Psoas muscle (tissue), 8 donors: ENCODE data around the gene ZNF385B. TPM values are rescaled to one million over a fixed set of nuclear protein-coding genes. Genes with fewer than 3 reads are reported as not detected.

Experiments
- ATAC-seq, 4 donors: fragments of 200-7000 bp; cut with Tn5 transposase; one replicate each; pipeline ENCODE4 v1.9.1; 2020; ENCODE audit warnings: moderate library complexity in 3 of 4, mild to moderate bottlenecking in 2 of 4
- DNase-seq, 2 donors: peaks; one replicate each; pipeline ENCODE4 v3.0.0-alpha.2; 2020
- H3K27ac ChIP-seq: fragments of 200-600 bp; one replicate; pipeline ENCODE4 v1.8.0; 2022
- H3K27me3 ChIP-seq, 3 donors: fragments of 200-600 bp in 1 of 3; one replicate each; pipeline versions ENCODE4 v1.6.1 to v1.8.0; 2013 to 2022; ENCODE audit warnings: low read length in 2 of 3, mild to moderate bottlenecking in 2 of 3, moderate library complexity in 1 of 3; ENCODE audit not compliant: insufficient read depth in 3 of 3
- H3K36me3 ChIP-seq, 2 donors: fragments of 200-600 bp in 1 of 2; one replicate each; pipeline versions ENCODE4 v1.6.1 to v1.8.0; 2013 to 2022; ENCODE audit warnings: low read depth in 1 of 2, mild to moderate bottlenecking in 1 of 2, moderate library complexity in 1 of 2; ENCODE audit not compliant: insufficient read depth in 1 of 2
- H3K4me1 ChIP-seq: fragments of 200-600 bp; one replicate; pipeline ENCODE4 v1.8.0; 2022
- H3K4me3 ChIP-seq: fragments of 200-600 bp; one replicate; pipeline ENCODE4 v1.8.0; 2022; ENCODE audit warnings: mild to moderate bottlenecking
- H3K9me3 ChIP-seq: fragments of 200-600 bp; one replicate; pipeline ENCODE4 v1.8.0; 2022
- WGBS, 3 donors: extraction: QIAGEN DNeasy Blood & Tissue Kit; methylation state at CpG; one replicate each; pipeline versions ENCODE4 v1.1.6 to v1.1.7; 2013; 5-methylcytosine and 5-hydroxymethylcytosine counted together
- intact Hi-C, 2 donors: fragments of 100-400 bp; cut with DNase I; formaldehyde crosslinking; loops; one replicate each; pipeline versions ENCODE4 v1.11.0 to v1.14.2; 2022
- polyA plus RNA-seq, 3 donors: library from polyadenylated mRNA; stranded (reverse); fragments of 200-250 nt; gene quantifications; one replicate each; pipeline ENCODE4 v1.2.3, GENCODE V29; 2013
- total RNA-seq, 4 donors: library from RNA; stranded (reverse); fragmentation: NEBNext Ultra II Directional in 2 of 4; extraction: Animal tissue kit (Norgen Biotek cat#: 25700) in 2 of 4; gene quantifications; one replicate each; pipeline versions ENCODE4 v1.2.1 to v1.2.4, GENCODE V29; 2021 to 2023
- TF ChIP-seq, protein P1 (sequence below): fragments of 200-600 bp; IDR thresholded peaks from one replicate; pipeline ENCODE4 v1.8.0; 2022; ENCODE audit warnings: antibody characterized with exemption
- donor health status: healthy with polysubstance abuse.
- donor health status: DM: no; HTN: no; CAD: no; lungs with moderate emphysema.
- donor health status: Bipolar disorder and iron deficiency.
- donor health status: healthy.
- donor health status: DM: yes; HTN: yes; CAD: no.
- donor health status: DM: no; HTN: no; CAD: no.
- donor health status: DM: no; HTN: no; CAD: no.
- donor health status: DM: yes; HTN: yes; CAD: no.

Gene ZNF385B
- total and polyA plus RNA-seq, 7 donors = 8.8 to 42.9 (median 18.1) TPM

DNA sequence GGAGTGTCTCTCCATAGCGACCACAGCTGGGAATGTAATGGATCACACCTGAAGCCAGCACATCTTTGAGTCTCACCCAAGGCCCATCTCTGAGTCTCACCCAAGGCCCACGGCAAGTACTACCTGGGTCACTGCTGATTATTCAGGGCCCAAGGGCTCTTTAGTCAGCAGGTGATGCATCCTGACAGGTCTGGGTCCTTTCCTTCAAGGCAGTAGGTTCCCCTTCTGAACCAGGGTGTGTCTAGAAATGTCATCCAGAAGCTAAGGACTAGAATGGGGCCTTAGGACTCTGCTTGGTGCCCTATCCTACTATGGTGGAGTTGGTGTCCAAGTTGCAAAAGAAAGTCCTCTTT is 248.1 kb downstream of the ZNF385B start:
- TF ChIP-seq, protein P1, sequence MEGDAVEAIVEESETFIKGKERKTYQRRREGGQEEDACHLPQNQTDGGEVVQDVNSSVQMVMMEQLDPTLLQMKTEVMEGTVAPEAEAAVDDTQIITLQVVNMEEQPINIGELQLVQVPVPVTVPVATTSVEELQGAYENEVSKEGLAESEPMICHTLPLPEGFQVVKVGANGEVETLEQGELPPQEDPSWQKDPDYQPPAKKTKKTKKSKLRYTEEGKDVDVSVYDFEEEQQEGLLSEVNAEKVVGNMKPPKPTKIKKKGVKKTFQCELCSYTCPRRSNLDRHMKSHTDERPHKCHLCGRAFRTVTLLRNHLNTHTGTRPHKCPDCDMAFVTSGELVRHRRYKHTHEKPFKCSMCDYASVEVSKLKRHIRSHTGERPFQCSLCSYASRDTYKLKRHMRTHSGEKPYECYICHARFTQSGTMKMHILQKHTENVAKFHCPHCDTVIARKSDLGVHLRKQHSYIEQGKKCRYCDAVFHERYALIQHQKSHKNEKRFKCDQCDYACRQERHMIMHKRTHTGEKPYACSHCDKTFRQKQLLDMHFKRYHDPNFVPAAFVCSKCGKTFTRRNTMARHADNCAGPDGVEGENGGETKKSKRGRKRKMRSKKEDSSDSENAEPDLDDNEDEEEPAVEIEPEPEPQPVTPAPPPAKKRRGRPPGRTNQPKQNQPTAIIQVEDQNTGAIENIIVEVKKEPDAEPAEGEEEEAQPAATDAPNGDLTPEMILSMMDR = no peak
- WGBS, 3 donors = 93 to 95% (median 94%) methylated on average over 2 of the region's 2 CpGs
- H3K4me1 ChIP-seq = no peaks in the 10 kb centered on the region
- H3K27ac ChIP-seq = no peak overlapping the region
- no peaks in the 10 kb centered on the region for H3K27me3 ChIP-seq
- H3K4me3 ChIP-seq = no peak overlapping the region
- intact Hi-C loops = no loop called here
- H3K9me3 ChIP-seq = no peaks in the 10 kb centered on the region
- DNase-seq = no peak
- no peaks in the 10 kb centered on the region for H3K36me3 ChIP-seq
- ATAC-seq = no peak

DNA sequence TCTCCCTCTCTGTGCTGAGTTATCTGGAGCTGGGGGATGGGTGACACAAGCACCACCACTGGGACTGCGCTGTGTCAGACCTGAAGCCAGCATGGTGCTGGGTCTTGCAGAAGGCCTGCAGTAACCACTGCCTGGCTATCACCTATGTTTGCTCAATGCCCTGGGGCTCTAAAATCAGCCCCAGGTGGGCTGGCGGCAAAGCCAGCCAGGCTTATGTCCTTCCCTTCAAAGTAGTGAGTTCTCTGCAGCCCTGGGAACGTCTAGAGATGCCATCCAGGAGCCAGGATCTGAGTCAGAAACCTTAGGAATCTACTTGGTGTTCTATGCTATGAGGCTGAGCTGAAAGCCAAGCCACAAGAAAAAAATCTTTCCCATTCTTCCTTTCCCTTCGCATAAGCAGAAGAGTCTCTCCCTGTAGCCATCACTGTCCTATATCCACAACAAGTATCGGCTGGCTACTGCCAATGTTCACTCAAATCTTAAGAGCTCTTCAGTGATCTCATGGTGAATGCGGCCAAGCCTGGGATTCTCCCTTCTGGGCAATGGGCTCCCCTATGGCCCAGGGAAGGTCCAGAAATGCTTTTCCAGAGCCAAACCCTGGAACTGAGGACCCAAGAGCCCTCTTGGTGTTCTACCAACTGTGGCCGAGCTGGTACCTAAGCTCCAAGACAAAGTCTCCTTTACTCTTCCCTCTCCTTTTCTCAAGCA is 248.7 kb downstream of the ZNF385B start:
- intact Hi-C loops = no loop called here
- Histone ChIP-seq H3K36me3 (no peaks in the 10 kb centered on the region), H3K4me1 (no peaks in the 10 kb centered on the region), H3K4me3 (no peak overlapping the region), H3K27me3 (no peaks in the 10 kb centered on the region), H3K9me3 (no peaks in the 10 kb centered on the region), H3K27ac (no peak overlapping the region)
- ATAC-seq (no peak), DNase-seq (no peak)
- 79 to 89% (median 83%) methylated on average over 7 of the region's 7 CpGs for WGBS, 3 donors
- TF ChIP-seq, protein P1 = no peak

DNA sequence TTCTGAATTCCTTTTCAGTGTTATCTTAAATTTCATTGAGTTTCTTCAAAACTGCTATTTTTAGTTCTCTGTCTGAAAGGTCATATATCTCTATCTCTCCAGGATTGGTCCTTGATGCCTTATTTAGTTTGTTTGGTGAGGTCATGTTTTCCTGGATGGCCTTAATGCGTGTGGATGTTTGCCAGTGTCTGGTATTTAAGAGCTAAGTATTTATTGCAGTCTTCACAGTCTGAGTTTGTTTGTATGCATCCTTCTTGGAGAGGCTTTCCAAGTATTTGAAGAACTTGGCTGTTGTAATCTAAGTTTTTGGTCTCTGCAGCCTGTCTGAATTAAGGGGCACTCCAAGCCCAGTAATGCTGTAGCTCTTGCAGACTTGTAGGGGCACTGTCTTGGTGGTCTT is 249.3 kb downstream of the ZNF385B start:
- WGBS, 3 donors = 19 to 34% methylated on average over 1 of the region's 1 CpG; no CpG with 5 or more reads in 1 of the 3 donors
- H3K4me3 ChIP-seq = no peak overlapping the region
- no peak overlapping the region for H3K27ac ChIP-seq
- intact Hi-C loops = no loop called here
- TF ChIP-seq, protein P1 = no peak
- DNase-seq (no peak), ATAC-seq (no peak)
- no peaks in the 10 kb centered on the region for H3K4me1 ChIP-seq
- no peaks in the 10 kb centered on the region for H3K36me3 ChIP-seq
- no peaks in the 10 kb centered on the region for H3K9me3 ChIP-seq
- H3K27me3 ChIP-seq = no peaks in the 10 kb centered on the region

DNA sequence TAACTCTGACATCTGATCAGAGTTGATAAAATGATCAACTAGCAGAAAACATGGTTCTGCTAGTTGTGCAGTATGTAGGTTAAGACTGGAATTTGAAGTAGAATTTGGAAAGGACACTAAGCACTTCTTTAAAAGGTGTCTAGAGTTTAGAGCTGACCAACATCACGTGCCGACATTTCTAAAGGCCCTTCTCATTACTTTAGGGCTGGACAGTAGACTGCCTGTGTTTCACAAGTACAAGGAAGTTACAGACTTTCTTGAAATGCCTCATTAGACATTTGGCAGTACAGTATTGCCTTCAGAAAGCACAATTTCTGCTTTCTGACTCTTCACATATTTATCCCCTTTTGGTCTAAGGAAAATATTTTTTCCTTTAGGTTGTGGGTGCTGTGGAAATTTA is 255.3 kb downstream of the ZNF385B start:
- TF ChIP-seq, protein P1 = no peak
- ATAC-seq = peak in 1 of 4 donors; percentile 30
- no peaks in the 10 kb centered on the region for H3K36me3 ChIP-seq
- H3K9me3 ChIP-seq = no peaks in the 10 kb centered on the region
- H3K27ac ChIP-seq = no peak overlapping the region
- peaks cover 5% of the 10 kb centered on the region for H3K4me1 ChIP-seq
- no peak for DNase-seq
- intact Hi-C loops = no loop called here
- H3K27me3 ChIP-seq = no peaks in the 10 kb centered on the region
- H3K4me3 ChIP-seq = no peak overlapping the region
- WGBS, 3 donors = 48 to 79% (median 69%) methylated on average over 2 of the region's 2 CpGs

DNA sequence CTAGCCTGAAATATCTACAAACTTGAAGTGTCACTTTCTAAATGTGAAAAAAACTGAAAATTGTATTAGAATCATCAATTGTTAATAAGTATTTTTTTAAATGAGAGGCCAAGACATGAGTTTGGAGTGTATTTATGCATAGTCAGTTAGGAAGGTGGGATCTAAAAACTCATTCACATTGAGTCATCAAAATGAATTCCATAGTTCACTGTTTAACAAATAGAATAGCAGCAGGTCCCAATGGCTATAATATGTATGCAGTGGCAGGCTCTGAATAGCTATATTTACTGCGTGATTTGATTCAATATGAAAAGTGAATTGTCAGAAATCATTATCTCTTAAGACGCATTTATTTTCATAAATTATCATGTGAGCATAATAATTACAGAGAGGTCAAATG is 256.1 kb downstream of the ZNF385B start:
- 89 to 92% (median 89%) methylated on average over 2 of the region's 2 CpGs for WGBS, 3 donors
- intact Hi-C loops = no loop called here
- Histone ChIP-seq H3K4me1 (peaks cover 5% of the 10 kb centered on the region), H3K27me3 (no peaks in the 10 kb centered on the region), H3K9me3 (no peaks in the 10 kb centered on the region), H3K27ac (no peak overlapping the region), H3K36me3 (no peaks in the 10 kb centered on the region), H3K4me3 (no peak overlapping the region)
- DNase-seq = no peak
- TF ChIP-seq, protein P1 = no peak
- ATAC-seq = no peak
